ENCODE measurements around the gene CRY2. TPM values are rescaled to one million over a fixed set of nuclear protein-coding genes. Genes with fewer than 3 reads are reported as not detected.

Gene CRY2
- total and polyA plus RNA-seq, 2 of the 13 experiments (the other 11 are each of a cell fraction or from before 2014, with no cell fraction given) = 10.1 to 12.2 TPM

DNA sequence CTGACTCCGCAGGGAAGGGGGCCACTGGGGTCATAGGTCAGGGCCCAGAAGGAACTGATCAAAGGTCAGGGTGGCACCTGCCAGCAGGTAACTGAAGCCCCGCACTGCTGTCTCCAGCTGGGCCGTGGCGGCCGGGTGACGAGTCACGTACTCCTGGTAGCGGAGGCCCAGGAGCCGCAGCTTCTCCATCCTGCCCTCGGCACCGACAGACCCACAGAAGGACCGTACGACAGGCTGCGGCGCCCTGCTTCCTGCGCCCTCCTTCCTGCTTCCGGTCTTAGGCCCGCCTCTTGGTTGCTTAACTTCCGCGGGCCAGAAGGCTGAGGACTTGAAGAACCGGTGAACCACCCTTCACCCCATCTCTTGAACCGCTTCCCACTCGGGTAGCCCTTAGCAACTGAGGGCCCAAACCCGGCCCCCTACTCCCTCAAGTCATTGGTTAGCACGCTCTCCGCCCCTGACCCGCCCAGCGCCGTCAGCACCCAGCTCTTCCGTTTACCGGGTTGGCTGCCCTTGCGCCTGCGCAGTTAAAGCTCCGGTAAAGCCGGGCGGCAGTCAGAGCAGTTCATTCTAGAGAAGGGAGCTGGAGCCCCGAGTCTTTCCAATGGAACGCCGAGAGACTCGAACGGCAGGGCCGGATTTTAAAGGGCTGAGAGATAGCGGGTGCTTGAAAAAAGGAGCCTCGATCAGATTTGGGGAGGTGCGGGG lies 70.5 kb downstream of the CRY2 start, which contains the start of gene PEX16 (continued):
- TF ChIP-seq, protein P1, sequence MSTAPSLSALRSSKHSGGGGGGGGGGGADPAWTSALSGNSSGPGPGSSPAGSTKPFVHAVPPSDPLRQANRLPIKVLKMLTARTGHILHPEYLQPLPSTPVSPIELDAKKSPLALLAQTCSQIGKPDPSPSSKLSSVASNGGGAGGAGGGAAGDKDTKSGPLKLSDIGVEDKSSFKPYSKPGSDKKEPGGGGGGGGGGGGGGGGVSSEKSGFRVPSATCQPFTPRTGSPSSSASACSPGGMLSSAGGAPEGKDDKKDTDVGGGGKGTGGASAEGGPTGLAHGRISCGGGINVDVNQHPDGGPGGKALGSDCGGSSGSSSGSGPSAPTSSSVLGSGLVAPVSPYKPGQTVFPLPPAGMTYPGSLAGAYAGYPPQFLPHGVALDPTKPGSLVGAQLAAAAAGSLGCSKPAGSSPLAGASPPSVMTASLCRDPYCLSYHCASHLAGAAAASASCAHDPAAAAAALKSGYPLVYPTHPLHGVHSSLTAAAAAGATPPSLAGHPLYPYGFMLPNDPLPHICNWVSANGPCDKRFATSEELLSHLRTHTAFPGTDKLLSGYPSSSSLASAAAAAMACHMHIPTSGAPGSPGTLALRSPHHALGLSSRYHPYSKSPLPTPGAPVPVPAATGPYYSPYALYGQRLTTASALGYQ (CRISPR knock-in tag; IDR thresholded peaks at IDR 0.05) = no peak; the same call in 1 of the 2 replicates
- TF ChIP-seq NCOR1 (IDR thresholded peaks at IDR 0.05; ENCODE audit: borderline replicate concordance, low read length) (no peak), SOX13 (IDR thresholded peaks at IDR 0.05) (no peak), SOX13 (CRISPR knock-in tag; conservative IDR thresholded peaks at IDR 0.05 in 1 of 2, IDR thresholded peaks at IDR 0.05 in 1 of 2) (no peak), HMG20B (CRISPR knock-in tag; conservative IDR thresholded peaks at IDR 0.05) (no peak), XBP1 (CRISPR knock-in tag; IDR thresholded peaks at IDR 0.05) (no peak), MED13 (CRISPR knock-in tag; IDR thresholded peaks at IDR 0.05) (no peak), ZNF451 (CRISPR knock-in tag; IDR thresholded peaks at IDR 0.05) (no peak), ZFP36L1 (CRISPR knock-in tag; IDR thresholded peaks at IDR 0.05) (no peak), RFX1 (IDR thresholded peaks at IDR 0.05) (peak; percentile 77), SP1 (IDR thresholded peaks at IDR 0.05) (no peak), SP1 (CRISPR knock-in tag; IDR thresholded peaks at IDR 0.05) (peak; percentile 69; the same call in 1 of the 2 replicates), ISX (CRISPR knock-in tag; conservative IDR thresholded peaks at IDR 0.05) (no peak), NFE2 (CRISPR knock-in tag; IDR thresholded peaks at IDR 0.05) (no peak), CBX1 (IDR thresholded peaks at IDR 0.05; ENCODE audit: low read depth) (no peak), RXRA (CRISPR knock-in tag; IDR thresholded peaks at IDR 0.05) (peak; percentile 23; the same call in 1 of the 2 replicates), ZNF564 (CRISPR knock-in tag; IDR thresholded peaks at IDR 0.05) (no peak), ZNF772 (CRISPR knock-in tag; IDR thresholded peaks at IDR 0.05) (no peak), KMT2A (CRISPR knock-in tag; IDR thresholded peaks at IDR 0.05) (peak; percentile 25; the same call in 1 of the 2 replicates), ZNF598 (CRISPR knock-in tag; IDR thresholded peaks at IDR 0.05; ENCODE audit: borderline replicate concordance) (no peak), ZNF883 (CRISPR knock-in tag; IDR thresholded peaks at IDR 0.05; ENCODE audit: not compliant biosample characterization) (no peak), ONECUT2 (CRISPR knock-in tag; IDR thresholded peaks at IDR 0.05) (no peak), SP5 (CRISPR knock-in tag; IDR thresholded peaks at IDR 0.05; ENCODE audit: borderline replicate concordance, low read depth) (no peak; the same call in 1 of the 2 replicates), POLR2A (IDR thresholded peaks at IDR 0.05; ENCODE audit: insufficient read depth in 1 of 2, low read depth in 2 of 2, low read length in 2 of 2) (peak; percentile 77 to 81)
- TF ChIP-seq, protein P2, sequence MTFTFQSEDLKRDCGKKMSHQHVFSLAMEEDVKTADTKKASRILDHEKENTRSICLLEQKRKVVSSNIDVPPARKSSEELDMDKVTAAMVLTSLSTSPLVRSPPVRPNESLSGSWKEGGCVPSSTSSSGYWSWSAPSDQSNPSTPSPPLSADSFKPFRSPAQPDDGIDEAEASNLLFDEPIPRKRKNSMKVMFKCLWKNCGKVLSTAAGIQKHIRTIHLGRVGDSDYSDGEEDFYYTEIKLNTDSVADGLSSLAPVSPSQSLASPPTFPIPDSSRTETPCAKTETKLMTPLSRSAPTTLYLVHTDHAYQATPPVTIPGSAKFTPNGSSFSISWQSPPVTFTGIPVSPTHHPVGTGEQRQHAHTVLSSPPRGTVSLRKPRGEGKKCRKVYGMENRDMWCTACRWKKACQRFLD (CRISPR knock-in tag; IDR thresholded peaks at IDR 0.05; ENCODE audit: borderline replicate concordance) = no peak
- TF ChIP-seq, protein P3, sequence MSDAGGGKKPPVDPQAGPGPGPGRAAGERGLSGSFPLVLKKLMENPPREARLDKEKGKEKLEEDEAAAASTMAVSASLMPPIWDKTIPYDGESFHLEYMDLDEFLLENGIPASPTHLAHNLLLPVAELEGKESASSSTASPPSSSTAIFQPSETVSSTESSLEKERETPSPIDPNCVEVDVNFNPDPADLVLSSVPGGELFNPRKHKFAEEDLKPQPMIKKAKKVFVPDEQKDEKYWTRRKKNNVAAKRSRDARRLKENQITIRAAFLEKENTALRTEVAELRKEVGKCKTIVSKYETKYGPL (CRISPR knock-in tag; IDR thresholded peaks at IDR 0.05) = no peak
- TF ChIP-seq, protein P4, sequence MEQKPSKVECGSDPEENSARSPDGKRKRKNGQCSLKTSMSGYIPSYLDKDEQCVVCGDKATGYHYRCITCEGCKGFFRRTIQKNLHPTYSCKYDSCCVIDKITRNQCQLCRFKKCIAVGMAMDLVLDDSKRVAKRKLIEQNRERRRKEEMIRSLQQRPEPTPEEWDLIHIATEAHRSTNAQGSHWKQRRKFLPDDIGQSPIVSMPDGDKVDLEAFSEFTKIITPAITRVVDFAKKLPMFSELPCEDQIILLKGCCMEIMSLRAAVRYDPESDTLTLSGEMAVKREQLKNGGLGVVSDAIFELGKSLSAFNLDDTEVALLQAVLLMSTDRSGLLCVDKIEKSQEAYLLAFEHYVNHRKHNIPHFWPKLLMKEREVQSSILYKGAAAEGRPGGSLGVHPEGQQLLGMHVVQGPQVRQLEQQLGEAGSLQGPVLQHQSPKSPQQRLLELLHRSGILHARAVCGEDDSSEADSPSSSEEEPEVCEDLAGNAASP (CRISPR knock-in tag; IDR thresholded peaks at IDR 0.05; ENCODE audit: borderline replicate concordance) = no peak
- TF ChIP-seq, protein P5, sequence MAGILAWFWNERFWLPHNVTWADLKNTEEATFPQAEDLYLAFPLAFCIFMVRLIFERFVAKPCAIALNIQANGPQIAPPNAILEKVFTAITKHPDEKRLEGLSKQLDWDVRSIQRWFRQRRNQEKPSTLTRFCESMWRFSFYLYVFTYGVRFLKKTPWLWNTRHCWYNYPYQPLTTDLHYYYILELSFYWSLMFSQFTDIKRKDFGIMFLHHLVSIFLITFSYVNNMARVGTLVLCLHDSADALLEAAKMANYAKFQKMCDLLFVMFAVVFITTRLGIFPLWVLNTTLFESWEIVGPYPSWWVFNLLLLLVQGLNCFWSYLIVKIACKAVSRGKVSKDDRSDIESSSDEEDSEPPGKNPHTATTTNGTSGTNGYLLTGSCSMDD (CRISPR knock-in tag; IDR thresholded peaks at IDR 0.05) = no peak

Data from HepG2 (cell line).